Stomach (tissue), 4 donors: ENCODE data around the gene FBXL19.

ENCODE experiments used
- CTCF ChIP-seq, 7 experiments: fragments of 450-650 bp in 4 of 7; fragments of 200-600 bp in 3 of 7; sonication (generic) in 3 of 7; IDR thresholded peaks; one replicate each; pipeline ENCODE4 v1.5.1; 2016 to 2019; ENCODE audit warnings: antibody characterized with exemption in 7 of 7, control low read depth in 2 of 7, mild to moderate bottlenecking in 1 of 7
- POLR2A ChIP-seq, 4 donors: fragments of 450-650 bp; IDR thresholded peaks; one replicate each; pipeline ENCODE4 v1.6.1; 2016; ENCODE audit warnings: antibody characterized with exemption in 4 of 4, control low read depth in 2 of 4, mild to moderate bottlenecking in 1 of 4, moderate library complexity in 1 of 4

- TF ChIP-seq POLR2A (IDR thresholded peaks at IDR 0.05) = no peak
- TF ChIP-seq CTCF (IDR thresholded peaks at IDR 0.05) = no peak
These were observed 40.6 kb downstream of the FBXL19 start for GRCh38 chr16:30963925-30964511.
